ENCODE measurements around the gene PCDHA5.
"Not testable (repeated sequence)": the region's sequence is repeated elsewhere in the genome, so short reads cannot be mapped to it uniquely, and the experiment has no call there.

The PCDHA5 gene

GRCh38 chr5:140796718-140797095 is 24.7 kb upstream of the PCDHA5 start:
- Histone ChIP-seq H3K4me1 (ENCODE audit: control insufficient read depth, insufficient read depth, low read length, poor library complexity, severe bottlenecking) (no peaks in the 10 kb centered on the region), H3K9me3 (ENCODE audit: control insufficient read depth, low read length) (peaks cover 15% of the 10 kb centered on the region), H3K36me3 (ENCODE audit: control insufficient read depth, insufficient read depth, low read length) (no peaks in the 10 kb centered on the region), H3K27me3 (replicated peaks; ENCODE audit: control insufficient read depth, insufficient read depth, low read length, poor library complexity, severe bottlenecking) (no peaks in the 10 kb centered on the region), H3K27ac (ENCODE audit: insufficient read depth, low read length, poor library complexity, severe bottlenecking) (no peak overlapping the region), H3K4me3 (ENCODE audit: insufficient read depth, low read depth, low read length, poor library complexity, severe bottlenecking) (no peak overlapping the region)
- no peak for DNase-seq

- Histone ChIP-seq H3K27me3 (replicated peaks; ENCODE audit: control insufficient read depth, insufficient read depth, low read length, poor library complexity, severe bottlenecking) (peaks cover 5% of the 10 kb centered on the region), H3K4me3 (ENCODE audit: insufficient read depth, low read depth, low read length, poor library complexity, severe bottlenecking) (no peak within 1 kb of the TSS), H3K9me3 (ENCODE audit: control insufficient read depth, low read length) (peaks cover 10% of the 10 kb centered on the region), H3K4me1 (ENCODE audit: control insufficient read depth, insufficient read depth, low read length, poor library complexity, severe bottlenecking) (no peaks in the 10 kb centered on the region), H3K36me3 (ENCODE audit: control insufficient read depth, insufficient read depth, low read length) (no peaks in the 10 kb centered on the region), H3K27ac (ENCODE audit: insufficient read depth, low read length, poor library complexity, severe bottlenecking) (no peak within 1 kb of the TSS)
- no peak for DNase-seq
These were observed 20.5 kb upstream of the PCDHA5 start, which contains the start of gene PCDHA3 for GRCh38 chr5:140800816-140801493. Gene PCDHA3 (plus strand): TSS chr5:140801057.

DNA sequence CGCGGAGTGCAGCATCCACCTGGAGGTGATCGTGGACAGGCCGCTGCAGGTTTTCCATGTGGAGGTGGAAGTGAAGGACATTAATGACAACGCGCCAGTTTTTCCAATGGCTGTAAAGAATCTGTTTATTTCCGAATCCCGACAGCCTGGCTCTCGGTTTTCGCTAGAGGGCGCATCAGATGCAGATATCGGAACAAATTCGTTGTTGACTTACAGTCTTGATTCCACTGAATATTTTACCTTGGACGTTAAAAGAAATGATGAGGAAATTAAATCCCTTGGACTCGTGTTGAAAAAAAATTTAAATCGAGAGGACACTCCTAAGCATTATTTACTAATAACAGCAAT is 19.9 kb upstream of the PCDHA5 start:
- H3K36me3 ChIP-seq (ENCODE audit: control insufficient read depth, insufficient read depth, low read length): no peaks in the 10 kb centered on the region
- H3K4me3 ChIP-seq (ENCODE audit: insufficient read depth, low read depth, low read length, poor library complexity, severe bottlenecking): no peak overlapping the region
- H3K9me3 ChIP-seq (ENCODE audit: control insufficient read depth, low read length): peaks cover 10% of the 10 kb centered on the region
- H3K4me1 ChIP-seq (ENCODE audit: control insufficient read depth, insufficient read depth, low read length, poor library complexity, severe bottlenecking): no peaks in the 10 kb centered on the region
- DNase-seq: no peak
- peaks cover 5% of the 10 kb centered on the region for H3K27me3 ChIP-seq (replicated peaks; ENCODE audit: control insufficient read depth, insufficient read depth, low read length, poor library complexity, severe bottlenecking)
- H3K27ac ChIP-seq (ENCODE audit: insufficient read depth, low read length, poor library complexity, severe bottlenecking): no peak overlapping the region

DNA sequence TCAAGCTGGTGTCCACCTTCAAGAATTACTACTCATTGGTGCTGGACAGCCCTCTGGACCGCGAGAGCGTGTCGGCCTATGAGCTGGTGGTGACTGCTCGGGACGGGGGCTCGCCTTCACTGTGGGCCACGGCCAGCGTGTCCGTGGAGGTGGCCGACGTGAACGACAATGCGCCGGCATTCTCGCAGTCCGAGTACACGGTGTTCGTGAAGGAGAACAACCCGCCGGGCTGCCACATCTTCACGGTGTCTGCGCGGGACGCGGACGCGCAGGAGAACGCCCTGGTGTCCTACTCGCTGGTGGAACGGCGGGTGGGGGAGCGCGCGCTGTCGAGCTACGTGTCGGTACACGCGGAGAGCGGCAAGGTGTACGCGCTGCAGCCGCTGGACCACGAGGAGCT is 19.0 kb upstream of the PCDHA5 start:
- not testable (repeated sequence) for DNase-seq

DNA sequence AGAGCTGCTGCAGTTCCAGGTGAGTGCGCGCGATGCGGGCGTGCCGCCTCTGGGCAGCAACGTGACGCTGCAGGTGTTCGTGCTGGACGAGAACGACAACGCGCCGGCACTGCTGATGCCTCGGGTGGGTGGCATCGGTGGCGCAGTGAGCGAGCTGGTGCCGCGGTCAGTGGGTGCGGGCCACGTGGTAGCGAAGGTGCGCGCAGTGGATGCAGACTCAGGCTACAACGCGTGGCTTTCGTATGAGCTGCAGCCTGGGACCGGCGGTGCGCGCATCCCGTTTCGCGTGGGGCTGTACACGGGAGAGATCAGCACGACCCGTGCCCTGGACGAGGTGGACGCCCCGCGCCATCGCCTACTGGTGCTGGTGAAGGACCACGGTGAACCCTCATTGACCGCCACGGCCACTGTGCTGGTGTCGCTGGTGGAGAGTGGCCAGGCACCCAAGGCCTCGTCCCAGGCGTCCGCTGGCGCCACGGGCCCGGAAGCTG is 18.6 kb upstream of the PCDHA5 start:
- no peak for DNase-seq
- Histone ChIP-seq H3K4me3 (ENCODE audit: insufficient read depth, low read depth, low read length, poor library complexity, severe bottlenecking) (no peak overlapping the region), H3K36me3 (ENCODE audit: control insufficient read depth, insufficient read depth, low read length) (no peaks in the 10 kb centered on the region), H3K4me1 (ENCODE audit: control insufficient read depth, insufficient read depth, low read length, poor library complexity, severe bottlenecking) (no peaks in the 10 kb centered on the region), H3K27me3 (replicated peaks; ENCODE audit: control insufficient read depth, insufficient read depth, low read length, poor library complexity, severe bottlenecking) (peaks cover 8% of the 10 kb centered on the region), H3K9me3 (ENCODE audit: control insufficient read depth, low read length) (peaks cover 10% of the 10 kb centered on the region), H3K27ac (ENCODE audit: insufficient read depth, low read length, poor library complexity, severe bottlenecking) (no peak overlapping the region)

More for the DNA sequence above, 19.0 kb upstream of the PCDHA5 start:
- not testable (repeated sequence) for H3K4me3 ChIP-seq (ENCODE audit: insufficient read depth, low read depth, low read length, poor library complexity, severe bottlenecking); H3K36me3 ChIP-seq (ENCODE audit: control insufficient read depth, insufficient read depth, low read length); H3K4me1 ChIP-seq (ENCODE audit: control insufficient read depth, insufficient read depth, low read length, poor library complexity, severe bottlenecking); H3K27ac ChIP-seq (ENCODE audit: insufficient read depth, low read length, poor library complexity, severe bottlenecking); H3K27me3 ChIP-seq (replicated peaks; ENCODE audit: control insufficient read depth, insufficient read depth, low read length, poor library complexity, severe bottlenecking)
- peaks cover 10% of the 10 kb centered on the region for H3K9me3 ChIP-seq (ENCODE audit: control insufficient read depth, low read length)

DNA sequence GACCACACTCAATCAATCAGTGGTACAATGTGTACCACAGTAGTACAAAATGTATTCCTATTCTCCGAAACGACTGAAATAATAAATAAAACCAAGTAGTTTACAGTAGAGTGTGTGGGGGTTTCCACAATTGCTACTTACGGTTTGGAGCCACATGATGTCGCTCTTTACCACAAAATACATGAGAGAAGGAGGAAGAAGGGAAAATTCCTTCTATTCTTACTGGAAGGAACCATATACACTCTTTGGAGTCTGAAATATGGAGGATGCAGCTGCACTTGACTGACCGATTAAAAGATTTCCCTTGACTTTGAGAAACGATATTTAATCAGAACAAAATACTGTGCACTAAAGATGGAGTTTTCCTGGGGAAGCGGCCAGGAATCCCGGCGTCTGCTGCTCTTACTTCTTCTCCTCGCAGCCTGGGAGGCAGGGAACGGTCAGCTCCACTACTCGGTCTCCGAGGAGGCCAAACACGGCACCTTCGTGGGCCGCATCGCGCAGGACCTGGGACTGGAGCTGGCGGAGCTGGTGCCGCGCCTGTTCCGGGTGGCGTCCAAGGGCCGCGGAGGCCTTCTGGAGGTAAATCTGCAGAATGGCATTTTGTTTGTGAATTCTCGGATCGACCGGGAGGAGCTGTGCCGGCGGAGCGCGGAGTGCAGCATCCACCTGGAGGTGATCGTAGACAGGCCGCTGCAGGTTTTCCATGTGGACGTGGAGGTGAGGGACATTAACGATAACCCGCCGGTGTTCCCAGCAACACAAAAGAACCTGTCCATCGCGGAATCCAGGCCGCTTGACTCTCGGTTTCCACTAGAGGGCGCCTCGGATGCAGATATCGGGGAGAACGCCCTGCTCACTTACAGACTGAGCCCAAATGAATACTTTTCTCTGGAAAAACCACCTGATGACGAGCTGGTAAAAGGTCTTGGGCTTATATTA is 14.3 kb upstream of the PCDHA5 start, which contains the start of gene PCDHA4:
Gene PCDHA4, plus strand, starts transcription at position 235 of the 942 bp plus-strand sequence.
- Histone ChIP-seq H3K4me1 (ENCODE audit: control insufficient read depth, insufficient read depth, low read length, poor library complexity, severe bottlenecking) (no peaks in the 10 kb centered on the region), H3K4me3 (ENCODE audit: insufficient read depth, low read depth, low read length, poor library complexity, severe bottlenecking) (no peak within 1 kb of the TSS), H3K9me3 (ENCODE audit: control insufficient read depth, low read length) (no peaks in the 10 kb centered on the region), H3K36me3 (ENCODE audit: control insufficient read depth, insufficient read depth, low read length) (no peaks in the 10 kb centered on the region), H3K27ac (ENCODE audit: insufficient read depth, low read length, poor library complexity, severe bottlenecking) (no peak within 1 kb of the TSS), H3K27me3 (replicated peaks; ENCODE audit: control insufficient read depth, insufficient read depth, low read length, poor library complexity, severe bottlenecking) (peaks cover 8% of the 10 kb centered on the region)
- DNase-seq: no peak

GRCh38 chr5:140808241-140808888 is 13.0 kb upstream of the PCDHA5 start:
- not testable (repeated sequence) for DNase-seq

GRCh38 chr5:140808889-140809291 is 12.5 kb upstream of the PCDHA5 start:
- Histone ChIP-seq H3K4me1 (ENCODE audit: control insufficient read depth, insufficient read depth, low read length, poor library complexity, severe bottlenecking) (no peaks in the 10 kb centered on the region), H3K27ac (ENCODE audit: insufficient read depth, low read length, poor library complexity, severe bottlenecking) (no peak overlapping the region), H3K27me3 (replicated peaks; ENCODE audit: control insufficient read depth, insufficient read depth, low read length, poor library complexity, severe bottlenecking) (peaks cover 8% of the 10 kb centered on the region), H3K9me3 (ENCODE audit: control insufficient read depth, low read length) (no peaks in the 10 kb centered on the region), H3K36me3 (ENCODE audit: control insufficient read depth, insufficient read depth, low read length) (no peaks in the 10 kb centered on the region), H3K4me3 (ENCODE audit: insufficient read depth, low read depth, low read length, poor library complexity, severe bottlenecking) (no peak overlapping the region)
- no peak for DNase-seq

More at GRCh38 chr5:140808241-140808888, 13.0 kb upstream of the PCDHA5 start:
- not testable (repeated sequence) for H3K4me1 ChIP-seq (ENCODE audit: control insufficient read depth, insufficient read depth, low read length, poor library complexity, severe bottlenecking); H3K27me3 ChIP-seq (replicated peaks; ENCODE audit: control insufficient read depth, insufficient read depth, low read length, poor library complexity, severe bottlenecking); H3K4me3 ChIP-seq (ENCODE audit: insufficient read depth, low read depth, low read length, poor library complexity, severe bottlenecking); H3K9me3 ChIP-seq (ENCODE audit: control insufficient read depth, low read length); H3K36me3 ChIP-seq (ENCODE audit: control insufficient read depth, insufficient read depth, low read length); H3K27ac ChIP-seq (ENCODE audit: insufficient read depth, low read length, poor library complexity, severe bottlenecking)

DNA sequence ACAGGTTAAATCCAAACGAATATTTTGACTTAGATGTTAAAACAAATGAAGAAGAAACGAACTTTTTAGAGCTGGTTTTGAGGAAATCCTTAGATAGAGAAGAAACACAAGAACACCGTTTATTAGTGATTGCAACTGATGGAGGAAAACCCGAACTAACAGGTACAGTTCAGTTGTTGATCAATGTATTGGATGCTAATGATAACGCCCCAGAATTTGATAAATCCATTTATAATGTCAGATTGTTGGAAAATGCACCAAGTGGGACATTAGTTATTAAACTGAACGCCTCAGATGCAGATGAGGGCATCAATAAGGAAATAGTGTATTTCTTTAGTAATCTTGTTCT is 842 bp downstream of the PCDHA5 start:
- Histone ChIP-seq H3K9me3 (ENCODE audit: control insufficient read depth, low read length) (no peaks in the 10 kb centered on the region), H3K4me3 (ENCODE audit: insufficient read depth, low read depth, low read length, poor library complexity, severe bottlenecking) (no peak overlapping the region), H3K36me3 (ENCODE audit: control insufficient read depth, insufficient read depth, low read length) (no peaks in the 10 kb centered on the region), H3K27me3 (replicated peaks; ENCODE audit: control insufficient read depth, insufficient read depth, low read length, poor library complexity, severe bottlenecking) (peaks cover 3% of the 10 kb centered on the region), H3K27ac (ENCODE audit: insufficient read depth, low read length, poor library complexity, severe bottlenecking) (no peak overlapping the region), H3K4me1 (ENCODE audit: control insufficient read depth, insufficient read depth, low read length, poor library complexity, severe bottlenecking) (no peaks in the 10 kb centered on the region)
- no peak for DNase-seq

All from effector memory CD4-positive, alpha-beta T cell (primary cell).